Neural cell (in vitro differentiated cells): ENCODE data around the gene MS4A4E. TPM values are rescaled to one million over a fixed set of nuclear protein-coding genes. Genes with fewer than 3 reads are reported as not detected.

Experiments
- H2AFZ ChIP-seq: fragments of 200-600, 300-800 bp; sonication (generic), shearing (Covaris generic); 2 replicates; pipeline ENCODE4 v1.6.0; 2014; ENCODE audit warnings: low read depth, mild to moderate bottlenecking, antibody characterized with exemption, low read length, moderate library complexity
- H3F3A ChIP-seq: fragments of 200-600 bp; shearing (Covaris generic); 2 replicates; pipeline ENCODE4 v1.6.1; 2016; ENCODE audit warnings: mild to moderate bottlenecking, moderate library complexity, mixed read lengths, antibody characterized with exemption, low read length; ENCODE audit not compliant: insufficient read depth, poor library complexity, severe bottlenecking
- H3K27ac ChIP-seq: fragments of 200-600, 300-800 bp; sonication (generic), shearing (Covaris generic); 2 replicates; pipeline ENCODE4 v1.5.1; 2014; ENCODE audit warnings: mild to moderate bottlenecking, low read length, moderate library complexity
- H3K27me3 ChIP-seq: fragments of 300-800, 200-600 bp; sonication (generic), shearing (Covaris generic); 2 replicates; pipeline ENCODE4 v1.6.0; 2014; ENCODE audit warnings: mild to moderate bottlenecking, low read depth, low read length, moderate library complexity; ENCODE audit not compliant: insufficient read depth
- H3K36me3 ChIP-seq: fragments of 300-800, 200-600 bp; sonication (generic), shearing (Covaris generic); 2 replicates; pipeline ENCODE4 v1.5.1; 2014; ENCODE audit warnings: mild to moderate bottlenecking, antibody characterized with exemption, low read length, moderate library complexity; ENCODE audit not compliant: insufficient read depth
- H3K4me2 ChIP-seq: fragments of 300-800, 200-600 bp; sonication (generic), shearing (Covaris generic); 2 replicates; pipeline ENCODE4 v1.6.0; 2014; ENCODE audit warnings: mild to moderate bottlenecking, low read length
- H3K4me3 ChIP-seq: fragments of 300-800, 200-600 bp; sonication (generic), shearing (Covaris generic); 2 replicates; pipeline ENCODE4 v1.5.1; 2014; ENCODE audit warnings: mild to moderate bottlenecking, low read length, moderate library complexity
- H3K79me2 ChIP-seq: fragments of 200-600 bp; shearing (Covaris generic); replicated peaks from 2 replicates; pipeline ENCODE4 v1.6.0; 2014; ENCODE audit warnings: mild to moderate bottlenecking, low read length, moderate library complexity; ENCODE audit not compliant: insufficient read depth
- H3K9ac ChIP-seq: fragments of 300-800, 200-600 bp; sonication (generic), shearing (Covaris generic); 2 replicates; pipeline ENCODE4 v1.6.1; 2016; ENCODE audit warnings: mild to moderate bottlenecking, low read length, mixed read lengths
- H3K9me2 ChIP-seq: fragments of 200-600 bp; shearing (Covaris generic); 2 replicates; pipeline ENCODE4 v1.6.1; 2016; ENCODE audit warnings: mild to moderate bottlenecking, low read length, mixed read lengths; ENCODE audit not compliant: insufficient read depth
- H3K9me3 ChIP-seq: fragments of 200-600, 300-800 bp; sonication (generic), shearing (Covaris generic); 2 replicates; pipeline ENCODE4 v1.6.1; 2016; ENCODE audit warnings: mild to moderate bottlenecking, mixed run types, low read length, moderate library complexity, mixed read lengths
- H4K20me1 ChIP-seq: fragments of 200-600 bp; shearing (Covaris generic); 2 replicates; pipeline ENCODE4 v1.6.1; 2016; ENCODE audit warnings: mild to moderate bottlenecking, mixed run types; ENCODE audit not compliant: insufficient read depth
- EP300 ChIP-seq: fragments of 450-650 bp; conservative IDR thresholded peaks from 2 replicates; pipeline ENCODE4 v1.6.1; 2014; ENCODE audit warnings: antibody characterized with exemption, mild to moderate bottlenecking, moderate library complexity; ENCODE audit not compliant: poor library complexity, severe bottlenecking
- EZH2 ChIP-seq: fragments of 200-600, 300-800 bp; shearing (Covaris generic), sonication (generic); IDR thresholded peaks from 2 replicates; pipeline ENCODE4 v1.6.1; 2014; ENCODE audit warnings: antibody characterized with exemption, low read length, borderline replicate concordance, mild to moderate bottlenecking; ENCODE audit not compliant: insufficient read depth, poor library complexity, severe bottlenecking
- MXI1 ChIP-seq: fragments of 450-650 bp; conservative IDR thresholded peaks from 2 replicates; pipeline ENCODE4 v1.6.1; 2014; ENCODE audit warnings: antibody characterized with exemption, mild to moderate bottlenecking; ENCODE audit not compliant: poor library complexity, severe bottlenecking
- POLR2AphosphoS5 ChIP-seq: IDR thresholded peaks from 2 replicates; pipeline ENCODE4 v1.6.1; 2012
- RAD21 ChIP-seq: fragments of 450-650 bp; conservative IDR thresholded peaks from 2 replicates; pipeline ENCODE4 v1.6.1; 2014; ENCODE audit warnings: antibody characterized with exemption, mild to moderate bottlenecking, moderate library complexity
- REST ChIP-seq: IDR thresholded peaks from 2 replicates; pipeline ENCODE4 v1.6.1; 2012; ENCODE audit warnings: borderline replicate concordance
- SMC3 ChIP-seq: fragments of 450-650 bp; conservative IDR thresholded peaks from 2 replicates; pipeline ENCODE4 v1.6.1; 2014; ENCODE audit warnings: antibody characterized with exemption, mild to moderate bottlenecking, moderate library complexity; ENCODE audit not compliant: poor library complexity
- TAF1 ChIP-seq: IDR thresholded peaks from 2 replicates; pipeline ENCODE4 v1.6.1; 2012; ENCODE audit warnings: low read depth
- polyA plus RNA-seq: library from polyadenylated mRNA; depleted of rRNA; stranded (reverse); fragments of >200 nt; gene quantifications from 2 replicates; pipeline ENCODE4 v1.2.3, GENCODE V29; 2014
- TF ChIP-seq, protein P1 (sequence below): fragments of 450-650 bp; IDR thresholded peaks from 2 replicates; pipeline ENCODE4 v1.5.1; 2014; ENCODE audit warnings: antibody characterized with exemption, mild to moderate bottlenecking, moderate library complexity; ENCODE audit not compliant: poor library complexity, severe bottlenecking

MS4A4E gene
- polyA plus RNA-seq, 1 donor from 2014 or later: not detected

- Histone ChIP-seq H3K4me3 (no peak overlapping the region), H3K9me2 (no peaks in the 10 kb centered on the region), H3K4me2 (no peak overlapping the region), H3K9me3 (no peaks in the 10 kb centered on the region), H3K27me3 (no peaks in the 10 kb centered on the region), H3K79me2 (no peaks in the 10 kb centered on the region), H3K36me3 (no peaks in the 10 kb centered on the region), H3K9ac (no peak overlapping the region), H2AFZ (no peak overlapping the region), H3K27ac (no peak overlapping the region), H4K20me1 (no peaks in the 10 kb centered on the region), H3F3A (no peaks in the 10 kb centered on the region)
- TF ChIP-seq TAF1 (no peak), EZH2 (no peak), REST (no peak), SMC3 (no peak), RAD21 (no peak)
- TF ChIP-seq, protein P1, sequence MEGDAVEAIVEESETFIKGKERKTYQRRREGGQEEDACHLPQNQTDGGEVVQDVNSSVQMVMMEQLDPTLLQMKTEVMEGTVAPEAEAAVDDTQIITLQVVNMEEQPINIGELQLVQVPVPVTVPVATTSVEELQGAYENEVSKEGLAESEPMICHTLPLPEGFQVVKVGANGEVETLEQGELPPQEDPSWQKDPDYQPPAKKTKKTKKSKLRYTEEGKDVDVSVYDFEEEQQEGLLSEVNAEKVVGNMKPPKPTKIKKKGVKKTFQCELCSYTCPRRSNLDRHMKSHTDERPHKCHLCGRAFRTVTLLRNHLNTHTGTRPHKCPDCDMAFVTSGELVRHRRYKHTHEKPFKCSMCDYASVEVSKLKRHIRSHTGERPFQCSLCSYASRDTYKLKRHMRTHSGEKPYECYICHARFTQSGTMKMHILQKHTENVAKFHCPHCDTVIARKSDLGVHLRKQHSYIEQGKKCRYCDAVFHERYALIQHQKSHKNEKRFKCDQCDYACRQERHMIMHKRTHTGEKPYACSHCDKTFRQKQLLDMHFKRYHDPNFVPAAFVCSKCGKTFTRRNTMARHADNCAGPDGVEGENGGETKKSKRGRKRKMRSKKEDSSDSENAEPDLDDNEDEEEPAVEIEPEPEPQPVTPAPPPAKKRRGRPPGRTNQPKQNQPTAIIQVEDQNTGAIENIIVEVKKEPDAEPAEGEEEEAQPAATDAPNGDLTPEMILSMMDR: no peak
Observed at GRCh38 chr11:60197442-60197841, 45.5 kb downstream of the MS4A4E start.

- Histone ChIP-seq H3K79me2 (no peaks in the 10 kb centered on the region), H2AFZ (no peak overlapping the region), H3K4me3 (no peak overlapping the region), H3K27ac (no peak overlapping the region), H3F3A (no peaks in the 10 kb centered on the region), H4K20me1 (no peaks in the 10 kb centered on the region), H3K36me3 (no peaks in the 10 kb centered on the region), H3K4me2 (no peak overlapping the region), H3K9me2 (no peaks in the 10 kb centered on the region), H3K27me3 (no peaks in the 10 kb centered on the region), H3K9ac (no peak overlapping the region), H3K9me3 (no peaks in the 10 kb centered on the region)
- TF ChIP-seq RAD21 (no peak), EP300 (no peak), MXI1 (no peak), EZH2 (no peak)
Observed at GRCh38 chr11:60195923-60196368, 47.0 kb downstream of the MS4A4E start.

DNA sequence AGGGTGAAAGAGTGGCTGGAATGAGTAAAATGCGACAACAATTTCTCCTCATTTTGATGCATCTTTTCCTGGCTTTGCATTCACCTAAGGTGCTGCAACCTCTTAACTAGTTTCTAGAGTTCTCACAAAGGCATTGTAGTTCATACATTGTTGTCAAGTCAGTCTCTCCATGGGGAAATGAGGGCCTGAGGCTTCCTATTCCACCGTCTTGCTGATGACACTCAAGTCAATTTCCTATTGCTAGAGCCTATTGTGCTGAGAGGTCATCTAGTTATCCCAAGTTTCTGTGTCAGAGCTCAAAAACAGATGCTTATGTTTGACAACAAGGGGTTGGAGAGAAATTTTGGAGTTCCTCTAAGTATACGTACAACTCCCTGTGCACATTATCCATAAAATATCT, 48.4 kb downstream of the MS4A4E start:
- H3K4me2 ChIP-seq: no peak overlapping the region
- H3K4me3 ChIP-seq: no peak overlapping the region

More for the DNA sequence above, 48.4 kb downstream of the MS4A4E start:
- no peaks in the 10 kb centered on the region for H3K36me3 ChIP-seq
- no peaks in the 10 kb centered on the region for H3F3A ChIP-seq
- H3K9me2 ChIP-seq: no peaks in the 10 kb centered on the region
- H3K79me2 ChIP-seq: no peaks in the 10 kb centered on the region
- H4K20me1 ChIP-seq: no peaks in the 10 kb centered on the region
- no peaks in the 10 kb centered on the region for H3K27me3 ChIP-seq
- no peak overlapping the region for H3K9ac ChIP-seq
- H3K9me3 ChIP-seq: no peaks in the 10 kb centered on the region
- H2AFZ ChIP-seq: no peak overlapping the region
- TF ChIP-seq TAF1 (no peak), MXI1 (no peak), RAD21 (no peak), POLR2AphosphoS5 (no peak), EZH2 (no peak), REST (no peak), EP300 (no peak), SMC3 (no peak)
- TF ChIP-seq, protein P1: no peak
- H3K27ac ChIP-seq: no peak overlapping the region
